ENCODE data around the gene TCOF1.

DNA sequence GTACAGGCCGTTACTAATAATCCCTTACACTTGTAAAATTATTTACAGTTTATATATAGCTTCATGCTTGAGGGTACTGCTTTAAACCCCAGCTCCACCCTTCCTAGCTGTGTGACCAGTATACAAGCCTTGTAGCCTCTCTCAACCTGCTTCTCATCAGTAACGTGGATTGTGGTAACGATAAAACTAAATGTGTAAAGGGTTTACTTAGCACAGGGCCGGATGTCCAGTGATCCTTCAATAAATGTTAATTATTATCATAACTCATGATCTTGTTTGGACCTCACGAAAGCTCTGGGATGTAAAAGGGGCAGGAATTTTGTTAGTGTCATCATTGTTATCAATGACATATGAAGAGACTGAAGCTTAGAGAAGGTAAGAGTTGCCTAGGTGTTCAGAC lies 47.3 kb upstream of the TCOF1 start:
- no peak for TF ChIP-seq CTCF (IDR thresholded peaks at IDR 0.05)
- no peak for TF ChIP-seq POLR2A (IDR thresholded peaks at IDR 0.05)
